ENCODE measurements around the gene RGS12.

Gene RGS12

GRCh38 chr4:3342182-3342854, 49.5 kb downstream of the RGS12 start:
- DNase-seq (ENCODE audit: insufficient read length, low spot score), result no peak
- FAIRE-seq, result no peak

Measured in HTR-8/SVneo (cell line).